Activated CD4-positive, alpha-beta T cell treated with anti-CD3 and anti-CD28 coated beads, Interleukin-2, amount 10 ng/mL, durations not matched to agents 24 days and 14 days (primary cell): Measurements from ENCODE around the gene ADAM23. TPM values are rescaled to one million over a fixed set of nuclear protein-coding genes. Genes with fewer than 3 reads are reported as not detected.

Experiments used
- DNase-seq: peaks from one replicate; pipeline ENCODE4 v3.0.0; 2022
- H3K27ac Mint-ChIP-seq: one replicate; pipeline ENCODE4 v1.8.0; 2022; ENCODE audit warnings: mild to moderate bottlenecking, mixed read lengths
- H3K27me3 Mint-ChIP-seq: one replicate; pipeline ENCODE4 v1.8.0; 2022; ENCODE audit warnings: mixed read lengths
- H3K36me3 Mint-ChIP-seq: one replicate; pipeline ENCODE4 v1.8.0; 2022; ENCODE audit warnings: low read depth, mild to moderate bottlenecking, mixed read lengths
- H3K4me1 Mint-ChIP-seq: one replicate; pipeline ENCODE4 v1.8.0; 2021; ENCODE audit warnings: mixed read lengths
- H3K4me3 Mint-ChIP-seq: one replicate; pipeline ENCODE4 v1.8.0; 2022; ENCODE audit warnings: mild to moderate bottlenecking, moderate library complexity, mixed read lengths
- H3K9me3 Mint-ChIP-seq: one replicate; pipeline ENCODE4 v1.8.0; 2021; ENCODE audit warnings: mixed read lengths
- intact Hi-C: fragments of 100-400 bp; cut with micrococcal nuclease; formaldehyde crosslinking; loops from one replicate; pipeline ENCODE4 v1.15.1; 2023
- total RNA-seq: library from RNA; stranded (reverse); gene quantifications from 2 replicates; pipeline ENCODE4 v1.2.3, GENCODE V29; 2022

ADAM23 gene
- total RNA-seq, 1 donor from 2014 or later = 0.05 TPM

DNA sequence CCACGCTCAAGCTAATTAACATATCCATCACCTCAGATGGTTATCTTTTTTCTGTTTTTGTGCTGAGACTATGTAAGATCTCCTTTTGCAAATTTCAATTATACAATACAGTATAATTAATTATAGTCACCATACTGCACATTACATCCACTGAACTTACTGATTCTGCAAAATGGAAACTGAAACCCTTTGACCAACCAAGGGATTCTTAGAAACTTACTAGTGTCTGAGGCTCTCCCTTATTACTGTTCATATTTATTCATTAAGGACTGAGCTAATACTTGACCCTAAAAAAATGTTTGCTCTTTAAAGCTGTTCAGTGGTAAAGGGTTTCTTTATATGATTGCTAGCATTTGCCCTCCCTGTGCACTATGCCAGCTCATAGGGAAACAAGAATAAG, 50.7 kb downstream of the ADAM23 start:
- Mint-ChIP-seq H3K36me3 (no peaks in the 10 kb centered on the region), H3K4me1 (no peaks in the 10 kb centered on the region), H3K4me3 (no peak overlapping the region), H3K27ac (no peak overlapping the region), H3K27me3 (no peaks in the 10 kb centered on the region), H3K9me3 (no peaks in the 10 kb centered on the region)
- intact Hi-C loops = no loop called here
- no peak for DNase-seq

DNA sequence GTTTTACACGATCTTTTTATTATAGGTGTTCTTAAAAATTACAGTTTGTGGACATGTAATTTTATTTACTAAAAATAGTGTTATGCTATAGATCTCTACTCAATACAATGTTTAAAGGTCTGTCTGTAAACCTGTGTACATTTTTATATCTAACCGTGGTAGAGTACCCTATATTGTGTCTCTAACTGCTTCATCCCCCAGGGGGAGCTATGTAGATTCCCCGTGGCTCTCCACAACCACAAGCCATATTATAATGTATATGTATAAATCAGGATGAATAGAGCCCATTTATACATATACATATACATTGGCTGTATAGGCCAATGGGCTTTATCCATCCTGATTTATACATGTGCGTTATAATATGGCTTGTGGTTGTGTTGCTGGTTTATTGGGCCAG, 59.4 kb downstream of the ADAM23 start:
- no peak overlapping the region for H3K4me3 Mint-ChIP-seq
- intact Hi-C loops = no loop called here
- no peaks in the 10 kb centered on the region for H3K9me3 Mint-ChIP-seq
- H3K36me3 Mint-ChIP-seq = no peaks in the 10 kb centered on the region
- no peak for DNase-seq
- peaks cover 4% of the 10 kb centered on the region for H3K27me3 Mint-ChIP-seq
- no peaks in the 10 kb centered on the region for H3K4me1 Mint-ChIP-seq
- H3K27ac Mint-ChIP-seq = no peak overlapping the region

DNA sequence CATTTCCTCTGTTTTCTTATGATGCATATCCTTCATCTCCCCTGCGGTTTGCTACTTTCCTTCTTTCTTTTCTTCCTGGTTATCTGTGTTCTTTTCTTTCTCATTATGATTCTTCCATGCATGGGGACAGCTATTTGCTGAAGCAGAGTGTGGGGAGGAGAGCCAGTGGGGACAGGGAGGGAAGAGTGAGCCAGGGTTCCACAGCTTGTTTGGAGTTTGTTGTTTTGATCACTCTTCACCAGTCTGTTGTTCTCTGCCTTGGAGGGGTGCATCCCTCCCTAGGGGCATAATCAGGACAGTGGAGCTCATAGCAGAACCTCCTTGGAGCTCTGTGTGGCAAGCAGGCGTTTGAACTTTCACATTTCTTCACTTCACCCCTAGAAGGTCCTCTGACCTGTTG, 68.0 kb downstream of the ADAM23 start:
- H3K4me3 Mint-ChIP-seq = no peak overlapping the region
- no peak overlapping the region for H3K27ac Mint-ChIP-seq
- DNase-seq = no peak
- H3K36me3 Mint-ChIP-seq = no peaks in the 10 kb centered on the region
- H3K9me3 Mint-ChIP-seq = no peaks in the 10 kb centered on the region
- peaks cover 4% of the 10 kb centered on the region for H3K4me1 Mint-ChIP-seq
- peaks cover 23% of the 10 kb centered on the region for H3K27me3 Mint-ChIP-seq
- intact Hi-C loops = no loop called here

DNA sequence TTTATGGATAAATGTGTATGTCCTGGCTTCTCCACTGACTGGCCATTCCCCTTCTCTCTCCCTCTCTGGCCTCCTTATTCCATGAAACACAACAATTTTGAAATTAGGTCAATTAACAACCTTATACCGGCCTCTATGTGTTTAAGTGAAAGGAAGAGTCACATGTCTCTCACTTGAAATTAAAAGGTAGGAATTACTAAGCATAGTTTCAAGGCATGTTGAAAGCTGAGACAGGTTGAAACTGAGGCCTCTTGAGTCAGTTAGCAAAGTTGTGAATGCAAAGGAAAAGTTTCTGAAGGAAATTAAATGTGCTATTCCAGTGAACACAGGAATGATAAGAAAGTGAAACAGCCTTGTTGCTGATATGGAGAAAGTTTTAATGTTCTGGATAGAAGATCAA, 69.7 kb downstream of the ADAM23 start:
- DNase-seq = no peak
- Mint-ChIP-seq H3K27ac (no peak overlapping the region), H3K9me3 (no peaks in the 10 kb centered on the region), H3K36me3 (no peaks in the 10 kb centered on the region), H3K4me1 (peaks cover 4% of the 10 kb centered on the region), H3K4me3 (no peak overlapping the region), H3K27me3 (peaks cover 24% of the 10 kb centered on the region)
- intact Hi-C loops = no loop called here

DNA sequence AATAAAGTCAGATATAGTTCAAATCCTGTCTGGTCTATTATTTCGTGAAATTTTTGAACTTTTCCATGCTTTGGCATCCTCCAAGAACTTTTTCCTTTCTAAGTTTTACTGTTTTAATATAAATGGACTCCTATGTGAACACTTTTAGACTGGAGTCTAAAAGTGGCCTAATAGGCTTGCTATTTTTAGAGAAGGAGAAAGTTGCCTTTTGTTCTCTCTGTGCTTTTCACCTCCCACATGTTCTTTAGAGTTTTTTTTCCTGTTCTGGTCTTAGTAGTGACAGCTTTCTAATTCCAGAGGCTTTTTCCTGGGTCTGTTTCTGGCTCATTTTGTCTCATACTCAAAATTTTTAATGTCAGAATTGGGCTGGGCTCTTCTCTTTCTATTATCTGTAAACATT, 72.2 kb downstream of the ADAM23 start:
- Mint-ChIP-seq H3K4me3 (no peak overlapping the region), H3K4me1 (peaks cover 4% of the 10 kb centered on the region), H3K27ac (no peak overlapping the region), H3K9me3 (no peaks in the 10 kb centered on the region), H3K36me3 (no peaks in the 10 kb centered on the region), H3K27me3 (peaks cover 24% of the 10 kb centered on the region)
- intact Hi-C loops = no loop called here
- no peak for DNase-seq

DNA sequence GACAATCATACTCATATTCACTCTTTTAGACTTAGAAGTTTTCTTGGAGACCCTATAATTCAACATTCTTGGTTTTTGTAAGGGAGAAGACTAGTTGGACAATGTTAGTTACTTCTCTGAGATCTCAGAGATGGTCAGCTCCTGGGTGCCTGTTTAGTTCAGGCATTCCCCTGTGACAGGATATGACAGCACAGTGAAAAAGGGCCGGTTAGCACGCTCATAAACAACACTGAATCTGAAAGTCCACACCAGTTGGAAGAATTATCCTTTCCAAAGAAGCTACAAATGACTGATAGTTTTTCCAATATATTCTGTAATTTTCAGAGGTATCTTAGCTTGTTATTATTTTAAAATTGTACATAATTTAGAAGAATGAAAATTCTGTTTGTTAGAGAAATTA, 75.7 kb downstream of the ADAM23 start:
- H3K9me3 Mint-ChIP-seq = no peaks in the 10 kb centered on the region
- H3K27me3 Mint-ChIP-seq = peaks cover 14% of the 10 kb centered on the region
- peaks cover 6% of the 10 kb centered on the region for H3K4me1 Mint-ChIP-seq
- H3K4me3 Mint-ChIP-seq = no peak overlapping the region
- no peak for DNase-seq
- no peak overlapping the region for H3K27ac Mint-ChIP-seq
- no peaks in the 10 kb centered on the region for H3K36me3 Mint-ChIP-seq
- intact Hi-C loops = no loop called here

DNA sequence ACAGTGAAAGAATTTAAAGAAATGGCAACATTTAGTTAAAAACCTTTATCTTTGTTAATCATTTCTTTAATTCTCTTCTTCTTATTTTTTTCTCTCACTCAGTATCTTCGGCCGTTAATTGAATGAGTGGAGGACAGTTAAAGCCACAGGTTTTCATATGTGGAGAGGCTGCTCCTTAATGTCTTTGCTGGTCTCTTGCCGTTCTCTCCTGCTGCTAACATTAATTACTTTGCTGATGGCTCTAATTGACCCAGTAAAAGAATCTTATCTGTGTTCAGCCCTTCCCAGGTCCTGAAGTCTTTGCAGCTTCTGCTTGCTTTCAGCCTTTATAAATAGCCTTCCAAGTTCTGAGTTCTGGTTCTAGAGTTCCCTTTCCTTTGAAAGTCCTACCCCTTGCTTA, 77.1 kb downstream of the ADAM23 start:
- no peak overlapping the region for H3K27ac Mint-ChIP-seq
- H3K36me3 Mint-ChIP-seq = no peaks in the 10 kb centered on the region
- DNase-seq = no peak
- H3K27me3 Mint-ChIP-seq = peaks cover 6% of the 10 kb centered on the region
- H3K4me1 Mint-ChIP-seq = peaks cover 6% of the 10 kb centered on the region
- intact Hi-C loops = no loop called here
- no peaks in the 10 kb centered on the region for H3K9me3 Mint-ChIP-seq
- H3K4me3 Mint-ChIP-seq = no peak overlapping the region

DNA sequence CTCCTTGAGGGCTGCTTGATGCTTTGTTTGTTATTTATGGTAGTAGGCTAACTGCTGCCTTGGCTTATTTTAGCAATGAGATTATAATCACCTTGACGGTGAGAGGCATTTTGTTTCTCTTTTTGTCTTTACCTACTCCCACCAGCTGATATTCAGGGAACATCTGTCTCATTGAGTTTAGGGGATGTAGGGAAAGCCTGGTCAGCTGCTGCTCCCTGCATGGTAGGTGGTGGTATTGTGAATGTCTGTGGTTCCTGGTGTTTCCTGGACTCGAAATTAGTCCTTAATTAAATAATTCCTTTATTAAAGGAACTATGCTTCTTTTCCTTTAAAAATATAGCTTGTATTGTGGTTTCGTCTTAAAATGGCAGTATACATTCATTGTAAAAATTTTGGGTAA, 77.8 kb downstream of the ADAM23 start:
- Mint-ChIP-seq H3K27ac (no peak overlapping the region), H3K4me3 (no peak overlapping the region), H3K27me3 (peaks cover 4% of the 10 kb centered on the region), H3K36me3 (no peaks in the 10 kb centered on the region), H3K4me1 (peaks cover 6% of the 10 kb centered on the region), H3K9me3 (no peaks in the 10 kb centered on the region)
- intact Hi-C loops = no loop called here
- no peak for DNase-seq

DNA sequence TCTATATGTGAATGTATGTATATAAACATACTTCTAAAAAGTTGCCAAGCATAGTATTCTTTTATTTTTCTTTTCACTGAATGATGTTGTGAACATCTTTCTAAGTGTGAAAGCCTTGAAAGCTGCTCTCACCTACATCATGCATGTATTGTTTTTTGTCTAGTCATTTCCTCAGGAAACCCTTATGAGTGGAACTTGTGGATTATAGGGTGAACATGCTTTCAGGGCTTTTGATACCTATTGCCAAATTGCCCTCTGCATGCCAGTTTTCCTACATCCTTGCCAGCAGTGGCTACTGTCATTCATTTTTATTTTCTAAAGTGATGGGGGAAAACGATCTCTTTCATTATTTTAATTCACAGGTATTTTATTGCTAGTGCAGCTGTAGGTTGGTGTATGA, 78.3 kb downstream of the ADAM23 start:
- Mint-ChIP-seq H3K27me3 (peaks cover 6% of the 10 kb centered on the region), H3K27ac (no peak overlapping the region), H3K9me3 (no peaks in the 10 kb centered on the region), H3K4me3 (no peak overlapping the region), H3K36me3 (no peaks in the 10 kb centered on the region), H3K4me1 (peaks cover 6% of the 10 kb centered on the region)
- DNase-seq = no peak
- intact Hi-C loops = no loop called here

DNA sequence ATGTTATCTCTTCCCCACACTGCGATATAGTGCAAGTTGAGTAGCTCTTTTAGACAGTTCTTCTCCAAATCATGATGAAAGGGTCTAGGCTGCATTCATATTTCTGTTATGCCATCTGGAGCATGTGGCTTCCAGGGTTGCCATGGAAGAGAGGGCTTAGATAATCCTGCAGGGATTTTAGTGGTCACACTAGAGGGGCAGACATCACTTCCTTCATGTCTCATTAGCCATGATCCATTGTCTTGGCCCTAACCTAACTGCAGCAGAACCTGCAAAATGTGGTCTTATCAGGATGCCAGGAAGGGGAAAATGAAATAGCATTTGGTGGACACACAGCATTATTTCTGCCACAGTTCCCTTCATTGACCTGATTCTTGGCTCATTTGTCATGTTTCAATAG, 83.1 kb downstream of the ADAM23 start:
- Mint-ChIP-seq H3K27ac (no peak overlapping the region), H3K9me3 (no peaks in the 10 kb centered on the region), H3K4me1 (peaks cover 17% of the 10 kb centered on the region), H3K27me3 (peaks cover 29% of the 10 kb centered on the region), H3K36me3 (no peaks in the 10 kb centered on the region), H3K4me3 (no peak overlapping the region)
- no peak for DNase-seq
- intact Hi-C loops = no loop called here

DNA sequence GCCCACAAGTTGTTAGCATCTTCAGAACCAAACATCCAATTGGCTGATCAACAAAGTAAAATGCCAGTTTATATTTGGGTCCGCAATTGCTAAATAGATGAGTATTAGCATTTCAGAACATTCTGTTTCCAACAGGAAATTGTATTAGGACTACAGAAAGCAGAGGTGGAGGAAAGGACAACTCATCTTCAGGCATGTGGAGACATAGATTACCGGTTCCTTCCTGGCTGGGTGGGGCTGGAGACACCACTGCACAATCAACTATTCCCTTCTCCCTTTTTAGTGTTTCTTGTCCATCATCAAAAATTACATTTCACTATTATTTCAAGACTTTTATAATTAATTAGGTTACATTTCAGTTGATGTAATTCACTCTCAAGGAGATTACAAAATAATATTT, 83.8 kb downstream of the ADAM23 start:
- Mint-ChIP-seq H3K4me3 (no peak overlapping the region), H3K9me3 (no peaks in the 10 kb centered on the region), H3K36me3 (no peaks in the 10 kb centered on the region), H3K27me3 (peaks cover 35% of the 10 kb centered on the region), H3K4me1 (peaks cover 14% of the 10 kb centered on the region), H3K27ac (no peak overlapping the region)
- DNase-seq = no peak
- intact Hi-C loops = no loop called here

DNA sequence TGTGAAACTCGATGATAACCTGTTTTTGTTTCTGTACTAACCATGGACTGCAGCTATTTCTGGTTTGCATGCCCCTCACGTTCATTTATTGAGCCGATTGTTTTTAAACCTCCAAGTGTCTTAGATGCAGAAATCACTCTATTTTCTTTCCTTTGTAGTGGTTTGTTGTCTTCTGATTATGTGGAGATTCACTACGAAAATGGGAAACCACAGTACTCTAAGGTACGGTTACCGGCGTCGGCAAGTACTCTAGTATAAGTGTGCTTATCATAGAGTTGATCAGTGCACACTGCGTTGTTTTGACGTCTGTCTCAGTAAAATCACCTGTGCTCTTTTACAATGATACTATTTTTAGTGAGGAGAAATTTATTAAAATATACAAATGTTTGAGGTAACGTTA, 87.4 kb downstream of the ADAM23 start:
- intact Hi-C loops = no loop called here
- Mint-ChIP-seq H3K9me3 (no peaks in the 10 kb centered on the region), H3K27ac (no peak overlapping the region), H3K4me3 (peak overlapping the region; percentile 69), H3K36me3 (no peaks in the 10 kb centered on the region), H3K4me1 (peaks cover 12% of the 10 kb centered on the region), H3K27me3 (peaks cover 42% of the 10 kb centered on the region)
- peak; percentile 80 for DNase-seq

DNA sequence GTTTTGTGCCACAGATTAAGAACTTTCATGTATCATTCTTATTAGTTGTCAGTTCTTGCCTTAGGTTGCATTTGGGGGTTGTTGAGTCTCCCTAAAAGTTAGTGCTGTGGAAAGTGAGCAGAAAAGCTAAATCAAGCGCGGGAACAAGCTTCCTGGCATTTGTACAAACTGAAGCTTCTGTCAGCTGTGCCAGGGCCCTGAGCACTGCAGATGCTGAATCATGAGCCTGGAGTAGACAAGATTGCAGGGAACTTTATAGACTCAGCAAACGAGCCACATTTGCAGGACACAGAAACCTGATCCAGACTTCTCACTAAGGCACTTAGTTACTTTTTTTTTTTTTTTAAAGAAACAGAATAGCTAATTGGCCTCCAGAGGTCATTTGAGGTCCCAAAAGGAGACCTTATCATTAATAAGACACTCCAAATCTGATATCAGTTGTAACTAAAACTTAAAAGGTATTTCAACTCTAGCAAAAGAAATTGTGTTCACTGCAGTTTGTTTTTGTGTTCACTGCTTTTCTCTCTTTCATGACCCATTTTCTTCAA, 88.7 kb downstream of the ADAM23 start:
- intact Hi-C loops = no loop called here
- Mint-ChIP-seq H3K4me1 (peaks cover 14% of the 10 kb centered on the region), H3K27ac (no peak overlapping the region), H3K36me3 (no peaks in the 10 kb centered on the region), H3K4me3 (no peak overlapping the region), H3K9me3 (no peaks in the 10 kb centered on the region), H3K27me3 (peaks cover 42% of the 10 kb centered on the region)
- no peak for DNase-seq

DNA sequence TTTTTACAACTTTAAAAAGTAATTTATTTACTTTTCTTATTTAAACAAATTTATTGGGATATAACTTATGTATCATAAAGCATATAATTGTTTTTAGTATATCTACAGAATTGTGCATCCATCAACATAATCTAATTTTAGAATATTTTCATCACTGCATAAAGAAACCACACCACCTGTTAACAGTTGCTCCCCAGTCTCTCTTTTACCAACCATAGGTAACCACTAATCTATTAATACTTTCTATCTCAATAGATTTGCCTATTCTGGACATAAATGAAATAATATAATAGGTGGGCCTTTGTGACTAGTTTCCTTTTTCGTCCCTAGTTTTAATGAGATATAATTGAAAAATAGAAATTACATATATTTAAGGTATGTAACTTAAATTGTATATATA, 90.6 kb downstream of the ADAM23 start:
- H3K4me3 Mint-ChIP-seq = no peak overlapping the region
- peaks cover 35% of the 10 kb centered on the region for H3K27me3 Mint-ChIP-seq
- intact Hi-C loops = no loop called here
- no peak overlapping the region for H3K27ac Mint-ChIP-seq
- no peaks in the 10 kb centered on the region for H3K36me3 Mint-ChIP-seq
- no peaks in the 10 kb centered on the region for H3K9me3 Mint-ChIP-seq
- DNase-seq = no peak
- H3K4me1 Mint-ChIP-seq = peaks cover 16% of the 10 kb centered on the region

DNA sequence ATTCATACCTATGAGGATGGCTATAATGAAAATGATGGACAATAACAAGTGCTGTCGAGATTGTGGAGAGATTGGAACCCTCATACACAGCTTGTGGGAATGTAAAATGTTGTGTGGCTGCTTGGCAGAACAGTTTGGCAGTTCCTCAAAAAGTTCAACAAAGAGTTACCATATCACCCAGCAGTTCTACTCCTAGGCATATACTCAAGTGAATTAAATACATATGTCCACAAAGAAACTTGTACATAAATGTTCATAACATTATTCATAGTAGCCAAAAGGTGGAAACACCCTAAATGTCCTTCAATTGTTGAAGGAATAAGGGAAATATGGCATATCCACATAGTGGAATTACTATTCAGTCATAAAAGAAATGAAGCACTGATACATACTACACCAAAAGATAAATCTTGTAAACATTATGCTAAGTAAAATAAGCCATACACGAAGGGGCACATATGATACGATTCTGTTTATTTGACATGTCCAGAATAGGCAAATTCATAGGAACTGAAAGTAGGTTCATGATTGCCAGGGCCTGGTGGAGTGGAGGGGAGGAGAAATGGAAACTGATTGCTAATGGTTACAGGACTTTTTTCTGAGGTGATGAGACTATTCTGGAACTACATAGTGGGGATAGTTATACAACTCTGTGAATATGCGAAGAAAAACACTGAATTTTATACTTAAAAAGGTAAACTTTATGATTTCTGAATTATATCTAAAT, 92.1 kb downstream of the ADAM23 start:
- DNase-seq = no peak
- H3K27me3 Mint-ChIP-seq = peaks cover 38% of the 10 kb centered on the region
- intact Hi-C loops = no loop called here
- H3K4me3 Mint-ChIP-seq = no peak overlapping the region
- H3K4me1 Mint-ChIP-seq = peaks cover 14% of the 10 kb centered on the region
- no peak overlapping the region for H3K27ac Mint-ChIP-seq
- no peaks in the 10 kb centered on the region for H3K9me3 Mint-ChIP-seq
- H3K36me3 Mint-ChIP-seq = no peaks in the 10 kb centered on the region
